ENCODE results near the gene SAMD5.

DNA sequence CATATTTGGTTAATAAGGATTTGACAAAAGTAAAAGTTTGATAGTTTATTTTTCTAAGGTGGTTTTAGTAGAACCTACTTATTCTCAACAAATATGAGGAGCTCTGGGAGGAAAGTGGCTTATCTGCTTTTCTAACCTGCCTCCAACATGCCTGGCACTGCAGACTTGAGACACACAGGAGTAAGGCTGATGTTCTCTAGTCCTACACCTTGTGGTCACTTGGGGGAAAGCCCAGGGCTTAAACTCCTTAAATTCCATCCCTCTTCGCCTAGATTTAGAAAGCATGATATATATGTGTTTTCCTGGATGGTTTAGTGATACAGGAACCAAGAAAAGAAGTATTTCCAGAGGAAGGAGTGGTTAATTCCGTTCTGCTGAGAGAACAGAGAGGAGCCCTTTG, 39.9 kb upstream of the SAMD5 start:
- TF ChIP-seq CTCF (conservative IDR thresholded peaks at IDR 0.05; ENCODE audit: low read depth, low read length) (peak; percentile 18; the same call in 1 of the 2 replicates), EZH2 (IDR thresholded peaks at IDR 0.05; ENCODE audit: borderline replicate concordance, low read depth, low read length, poor library complexity, severe bottlenecking) (no peak)
